IMR-90 (cell line): ENCODE measurements around the gene KLF13.

Experiments
- CHD1 ChIP-seq: IDR thresholded peaks from 2 replicates; pipeline ENCODE4 v1.6.1; 2012; ENCODE audit warnings: low read depth, low read length, improper control_type of control experiment
- CTCF ChIP-seq: conservative IDR thresholded peaks from 2 replicates; pipeline ENCODE4 v1.5.1; 2012; ENCODE audit warnings: mild to moderate bottlenecking, low read depth, low read length, improper control_type of control experiment
- MAFK ChIP-seq: IDR thresholded peaks from 2 replicates; pipeline ENCODE4 v1.6.1; 2012; ENCODE audit warnings: low read depth, low read length, improper control_type of control experiment
- POLR2A ChIP-seq: IDR thresholded peaks from 2 replicates; pipeline ENCODE4 v1.6.1; 2012; ENCODE audit warnings: mild to moderate bottlenecking, low read depth, low read length
- RAD21 ChIP-seq: IDR thresholded peaks from 2 replicates; pipeline ENCODE4 v1.6.1; 2012; ENCODE audit warnings: low read length, improper control_type of control experiment
- SMC3 ChIP-seq: fragments of 150-350 bp; IDR thresholded peaks from 2 replicates; pipeline ENCODE4 v1.6.1; 2016; ENCODE audit warnings: low read depth, mild to moderate bottlenecking, antibody characterized with exemption, low read length, moderate library complexity

GRCh38 chr15:31340592-31340991 is 14.0 kb downstream of the KLF13 start:
- TF ChIP-seq MAFK = no peak
- no peak for TF ChIP-seq CTCF
- no peak for TF ChIP-seq RAD21
- TF ChIP-seq POLR2A = no peak
- TF ChIP-seq SMC3 = no peak
- no peak for TF ChIP-seq CHD1
